DOHH2 (cell line): ENCODE results near the gene CCDC28B.

Experiments used
- H3F3A ChIP-seq: fragments of 200-600 bp; sonication (generic), shearing (Covaris generic); 2 replicates; pipeline ENCODE4 v1.6.0; 2016; ENCODE audit warnings: antibody characterized with exemption, mild to moderate bottlenecking; ENCODE audit not compliant: control insufficient read depth, insufficient read depth
- H3K27ac ChIP-seq: fragments of 200-600 bp; sonication (generic); 2 replicates; pipeline ENCODE4 v1.5.1; 2014; ENCODE audit warnings: low read depth, mild to moderate bottlenecking, low read length, moderate library complexity
- H3K27me3 ChIP-seq: fragments of 200-600 bp; sonication (generic); 2 replicates; pipeline ENCODE4 v1.6.1; 2014; ENCODE audit warnings: mild to moderate bottlenecking, low read length, mixed read lengths; ENCODE audit not compliant: control insufficient read depth
- H3K36me3 ChIP-seq: fragments of 200-600 bp; sonication (generic); 2 replicates; pipeline ENCODE4 v1.6.1; 2014; ENCODE audit warnings: mild to moderate bottlenecking, low read length, moderate library complexity, mixed read lengths; ENCODE audit not compliant: control insufficient read depth
- H3K4me1 ChIP-seq: fragments of 200-600 bp; sonication (generic); 2 replicates; pipeline ENCODE4 v1.6.1; 2014; ENCODE audit warnings: mild to moderate bottlenecking, low read length, mixed read lengths; ENCODE audit not compliant: control insufficient read depth
- H3K4me2 ChIP-seq: fragments of 200-600 bp; sonication (generic); 2 replicates; pipeline ENCODE4 v1.6.0; 2014; ENCODE audit warnings: mild to moderate bottlenecking, low read length, moderate library complexity
- H3K4me3 ChIP-seq: fragments of 200-600 bp; sonication (generic); 2 replicates; pipeline ENCODE4 v1.5.1; 2014; ENCODE audit warnings: mild to moderate bottlenecking, low read length, mixed read lengths
- H3K79me2 ChIP-seq: fragments of 200-600 bp; sonication (generic); 2 replicates; pipeline ENCODE4 v1.6.1; 2014; ENCODE audit warnings: mild to moderate bottlenecking, low read length, mixed read lengths; ENCODE audit not compliant: control insufficient read depth
- H3K9me2 ChIP-seq: fragments of 200-600 bp; sonication (generic); replicated peaks from 2 replicates; pipeline ENCODE4 v1.6.1; 2014; ENCODE audit warnings: mild to moderate bottlenecking, low read length, mixed read lengths; ENCODE audit not compliant: control insufficient read depth
- H3K9me3 ChIP-seq: fragments of 200-600 bp; sonication (generic); 2 replicates; pipeline ENCODE4 v1.6.1; 2014; ENCODE audit warnings: antibody characterized with exemption, low read length, mixed read lengths; ENCODE audit not compliant: control insufficient read depth, insufficient read depth
- H4K20me1 ChIP-seq: fragments of 200-600 bp; sonication (generic); 2 replicates; pipeline ENCODE4 v1.6.0; 2014; ENCODE audit warnings: low read depth, mild to moderate bottlenecking, antibody characterized with exemption, low read length, moderate library complexity; ENCODE audit not compliant: control insufficient read depth, insufficient read depth
- CTCF ChIP-seq: fragments of 200-600 bp; sonication (generic); IDR thresholded peaks from one replicate; pipeline ENCODE4 v1.5.1; 2014; ENCODE audit warnings: antibody characterized with exemption, mild to moderate bottlenecking, low read depth, low read length; ENCODE audit not compliant: poor library complexity, severe bottlenecking
- EZH2phosphoT487 ChIP-seq: fragments of 200-600 bp; sonication (generic); IDR thresholded peaks from 2 replicates; pipeline ENCODE4 v1.6.1; 2017; ENCODE audit warnings: borderline replicate concordance, mild to moderate bottlenecking, antibody characterized with exemption, low read length, moderate library complexity, mixed read lengths

The CCDC28B gene

GRCh38 chr1:32186491-32186890 is 13.9 kb upstream of the CCDC28B start:
- Histone ChIP-seq H3K4me3 (no peak overlapping the region), H3K4me1 (peaks cover 19% of the 10 kb centered on the region), H3K36me3 (peaks cover 86% of the 10 kb centered on the region), H3K27me3 (no peaks in the 10 kb centered on the region), H3K79me2 (peaks cover 54% of the 10 kb centered on the region), H3K9me2 (no peaks in the 10 kb centered on the region), H4K20me1 (no peaks in the 10 kb centered on the region), H3K9me3 (no peaks in the 10 kb centered on the region), H3K27ac (peak overlapping the region; percentile 12), H3F3A (no peaks in the 10 kb centered on the region), H3K4me2 (no peak overlapping the region)
- TF ChIP-seq CTCF = no peak
- TF ChIP-seq EZH2phosphoT487 = no peak

DNA sequence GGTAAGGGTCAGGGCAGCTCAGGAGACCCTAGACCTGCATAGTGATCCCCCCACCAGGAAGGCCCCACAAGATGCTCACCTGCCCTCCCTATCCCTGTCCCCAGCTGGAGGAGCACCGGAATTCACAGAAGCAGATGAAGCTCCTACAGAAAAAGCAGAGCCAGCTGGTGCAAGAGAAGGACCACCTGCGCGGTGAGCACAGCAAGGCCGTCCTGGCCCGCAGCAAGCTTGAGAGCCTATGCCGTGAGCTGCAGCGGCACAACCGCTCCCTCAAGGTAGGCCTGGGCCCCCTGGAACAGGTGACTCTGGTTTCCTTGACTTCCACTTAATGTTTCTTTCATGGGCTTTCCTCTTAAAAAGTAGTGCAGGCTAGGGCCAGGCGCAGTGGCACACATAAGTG is 12.5 kb upstream of the CCDC28B start:
- no peak overlapping the region for H3K4me2 ChIP-seq
- H3K4me3 ChIP-seq = no peak overlapping the region
- H3K9me3 ChIP-seq = no peaks in the 10 kb centered on the region
- no peaks in the 10 kb centered on the region for H3K9me2 ChIP-seq
- no peaks in the 10 kb centered on the region for H4K20me1 ChIP-seq
- peaks cover 86% of the 10 kb centered on the region for H3K36me3 ChIP-seq
- H3F3A ChIP-seq = no peaks in the 10 kb centered on the region
- H3K27ac ChIP-seq = no peak overlapping the region
- peaks cover 40% of the 10 kb centered on the region for H3K79me2 ChIP-seq
- H3K4me1 ChIP-seq = peaks cover 8% of the 10 kb centered on the region
- H3K27me3 ChIP-seq = no peaks in the 10 kb centered on the region
- no peak for TF ChIP-seq EZH2phosphoT487
- TF ChIP-seq CTCF = no peak

- Histone ChIP-seq H3F3A (peaks cover 7% of the 10 kb centered on the region; the same call in 1 of the 2 replicates), H3K9me3 (no peaks in the 10 kb centered on the region), H4K20me1 (no peaks in the 10 kb centered on the region), H3K36me3 (peaks cover 97% of the 10 kb centered on the region), H3K27me3 (no peaks in the 10 kb centered on the region), H3K4me2 (no peak overlapping the region), H3K4me3 (no peak overlapping the region), H3K9me2 (no peaks in the 10 kb centered on the region), H3K4me1 (no peaks in the 10 kb centered on the region), H3K27ac (no peak overlapping the region), H3K79me2 (peaks cover 7% of the 10 kb centered on the region)
- no peak for TF ChIP-seq EZH2phosphoT487
- TF ChIP-seq CTCF = no peak
These were observed 8.0 kb upstream of the CCDC28B start for GRCh38 chr1:32192220-32192948.
